OCI-LY7 (cell line): ENCODE data around the gene HGFAC. TPM values are rescaled to one million over a fixed set of nuclear protein-coding genes. Genes with fewer than 3 reads are reported as not detected.

ENCODE experiments used
- BruUV-seq: library from RNA; stranded (reverse); fragments of 400-500 nt; replicated peaks from 2 replicates; lab custom pipeline; 2021; lab: Mats Ljungman, UMichigan
- CTCF ChIA-PET: fragments of 300-600 bp; sonication (Branson Sonifier 250); formaldehyde crosslinking; loops from one replicate; lab custom pipeline; 2022; ENCODE audit warnings: antibody characterized with exemption; ENCODE audit not compliant: unreplicated experiment; lab: Charles Lee
- POLR2A ChIA-PET: fragments of 300-600 bp; sonication (Branson Sonifier 250); formaldehyde crosslinking; loops from one replicate; lab custom pipeline; 2022; ENCODE audit warnings: antibody characterized with exemption; lab: Charles Lee
- DNase-seq: peaks from one replicate; pipeline ENCODE4 v3.0.0-alpha.2; 2015; ENCODE audit warnings: low spot score
- H2AFZ ChIP-seq: fragments of 200-600 bp; sonication (generic), shearing (Covaris generic); 2 replicates; pipeline ENCODE4 v1.6.1; 2014; ENCODE audit warnings: mild to moderate bottlenecking, antibody characterized with exemption, low read length, moderate library complexity
- H3K27ac ChIP-seq: fragments of 200-600 bp; sonication (generic); 2 replicates; pipeline ENCODE4 v1.5.1; 2014; ENCODE audit warnings: mixed run types, low read depth, mild to moderate bottlenecking, moderate library complexity, low read length, inconsistent platforms; ENCODE audit not compliant: poor library complexity, severe bottlenecking
- H3K36me3 ChIP-seq: fragments of 200-600 bp; sonication (generic); 2 replicates; pipeline ENCODE4 v1.6.1; 2014; ENCODE audit warnings: mild to moderate bottlenecking, antibody characterized with exemption, low read length, moderate library complexity, mixed read lengths; ENCODE audit not compliant: insufficient read depth
- H3K4me1 ChIP-seq: fragments of 200-600 bp; sonication (generic); 2 replicates; pipeline ENCODE4 v1.5.1; 2014; ENCODE audit warnings: mild to moderate bottlenecking, low read length; ENCODE audit not compliant: insufficient read depth, poor library complexity, severe bottlenecking
- H3K4me2 ChIP-seq: fragments of 200-600 bp; sonication (generic); 2 replicates; pipeline ENCODE4 v1.6.1; 2014; ENCODE audit warnings: mild to moderate bottlenecking, low read length
- H3K4me3 ChIP-seq: fragments of 200-600 bp; sonication (generic); 2 replicates; pipeline ENCODE4 v1.5.1; 2014; ENCODE audit warnings: mild to moderate bottlenecking, low read depth, low read length; ENCODE audit not compliant: poor library complexity, severe bottlenecking
- H3K79me2 ChIP-seq: fragments of 200-600 bp; sonication (generic); 2 replicates; pipeline ENCODE4 v1.6.1; 2016; ENCODE audit warnings: low read depth, mild to moderate bottlenecking, low read length, moderate library complexity, mixed read lengths; ENCODE audit not compliant: insufficient read depth
- H3K9me2 ChIP-seq: fragments of 200-600 bp; sonication (generic); 2 replicates; pipeline ENCODE4 v1.6.1; 2016; ENCODE audit warnings: mild to moderate bottlenecking, low read length, mixed read lengths; ENCODE audit not compliant: insufficient read depth
- H3K9me3 ChIP-seq: fragments of 200-600 bp; sonication (generic); 2 replicates; pipeline ENCODE4 v1.6.1; 2014; ENCODE audit warnings: mild to moderate bottlenecking, mixed run types, low read length, mixed read lengths
- H4K20me1 ChIP-seq: fragments of 200-600 bp; sonication (generic); 2 replicates; pipeline ENCODE4 v1.6.1; 2014; ENCODE audit warnings: mild to moderate bottlenecking, antibody characterized with exemption, low read length, moderate library complexity, mixed read lengths; ENCODE audit not compliant: insufficient read depth
- CTCF ChIP-seq: fragments of 200-600 bp; sonication (generic); conservative IDR thresholded peaks from 2 replicates; pipeline ENCODE4 v1.5.1; 2014; ENCODE audit warnings: mild to moderate bottlenecking, antibody characterized with exemption, low read length, moderate library complexity, mixed read lengths
- EZH2phosphoT487 ChIP-seq: fragments of 200-600 bp; sonication (generic); IDR thresholded peaks from 2 replicates; pipeline ENCODE4 v1.6.1; 2018; ENCODE audit warnings: low read depth, borderline replicate concordance, mild to moderate bottlenecking, mixed run types, antibody characterized with exemption, low read length, moderate library complexity, mixed read lengths
- intact Hi-C: fragments of 100-400 bp; cut with micrococcal nuclease; formaldehyde crosslinking; loops from one replicate; pipeline ENCODE4 v1.10.0; 2022; ENCODE audit not compliant: unreplicated experiment
- total RNA-seq, 2 experiments: library from RNA; depleted of rRNA in 1 of 2; stranded (reverse); fragments of >200 nt in 1 of 2; shearing (Covaris generic) in 1 of 2; gene quantifications; 2 replicates each; pipeline ENCODE4 v1.2.3, GENCODE V29; 2014 to 2022

Gene HGFAC
- total RNA-seq, 2 experiments from 2014 or later: not detected

- H3K9me2 ChIP-seq: no peaks in the 10 kb centered on the region
- H4K20me1 ChIP-seq: no peaks in the 10 kb centered on the region
- H3K9me3 ChIP-seq: no peaks in the 10 kb centered on the region
- CTCF ChIA-PET: no interaction called here
- DNase-seq: no peak
- no peak overlapping the region for H3K27ac ChIP-seq
- intact Hi-C loops: no loop called here
- no peak overlapping the region for H2AFZ ChIP-seq
- no peak for TF ChIP-seq EZH2phosphoT487
- no peak for TF ChIP-seq CTCF
- H3K36me3 ChIP-seq: no peaks in the 10 kb centered on the region
- no peaks in the 10 kb centered on the region for H3K79me2 ChIP-seq
- POLR2A ChIA-PET: no interaction called here
- H3K4me3 ChIP-seq: no peak overlapping the region
- BruUV-seq: no TSS peak
- H3K4me1 ChIP-seq: no peaks in the 10 kb centered on the region
- H3K4me2 ChIP-seq: no peak overlapping the region
Observed at GRCh38 chr4:3417448-3417847, 24.3 kb upstream of the HGFAC start.

- DNase-seq: no peak
- H3K4me3 ChIP-seq: no peak overlapping the region
- H3K27ac ChIP-seq: no peak overlapping the region
- intact Hi-C loops: no loop called here
- no peaks in the 10 kb centered on the region for H3K9me3 ChIP-seq
- no peaks in the 10 kb centered on the region for H3K9me2 ChIP-seq
- H3K4me2 ChIP-seq: no peak overlapping the region
- ChIA-PET POLR2A (no interaction called here), CTCF (no interaction called here)
- H3K4me1 ChIP-seq: no peaks in the 10 kb centered on the region
- TF ChIP-seq EZH2phosphoT487 (no peak), CTCF (peak; percentile 50; the same call in 1 of the 2 replicates)
- no TSS peak for BruUV-seq
- no peaks in the 10 kb centered on the region for H4K20me1 ChIP-seq
- H3K36me3 ChIP-seq: no peaks in the 10 kb centered on the region
- H3K79me2 ChIP-seq: no peaks in the 10 kb centered on the region
- no peak overlapping the region for H2AFZ ChIP-seq
Observed at GRCh38 chr4:3418029-3418762, 23.6 kb upstream of the HGFAC start.

- intact Hi-C loops: no loop called here
- no peak overlapping the region for H3K27ac ChIP-seq
- no peaks in the 10 kb centered on the region for H3K9me3 ChIP-seq
- no peaks in the 10 kb centered on the region for H3K4me1 ChIP-seq
- H3K36me3 ChIP-seq: no peaks in the 10 kb centered on the region
- ChIA-PET POLR2A (no interaction called here), CTCF (no interaction called here)
- H3K4me3 ChIP-seq: no peak overlapping the region
- H3K4me2 ChIP-seq: no peak overlapping the region
- TF ChIP-seq CTCF (no peak), EZH2phosphoT487 (no peak)
- H3K9me2 ChIP-seq: no peaks in the 10 kb centered on the region
- BruUV-seq: no TSS peak
- H2AFZ ChIP-seq: no peak overlapping the region
- no peak for DNase-seq
- no peaks in the 10 kb centered on the region for H3K79me2 ChIP-seq
- no peaks in the 10 kb centered on the region for H4K20me1 ChIP-seq
Observed at GRCh38 chr4:3419836-3420605, 21.7 kb upstream of the HGFAC start.
